ENCODE results near the gene PSMD6. TPM values are rescaled to one million over a fixed set of nuclear protein-coding genes. Genes with fewer than 3 reads are reported as not detected.

Gene PSMD6
- total RNA-seq, 1 donor from 2014 or later: 137 TPM

GRCh38 chr3:63995086-63995485, 28.2 kb downstream of the PSMD6 start:
- no peaks in the 10 kb centered on the region for H3K27me3 Mint-ChIP-seq (ENCODE audit: insufficient read depth)
- H3K36me3 Mint-ChIP-seq (ENCODE audit: low read depth): peaks cover 53% of the 10 kb centered on the region
- no peaks in the 10 kb centered on the region for H3K9me3 Mint-ChIP-seq
- H3K27ac Mint-ChIP-seq: peak overlapping the region; percentile 63
- intact Hi-C loops (cut with micrococcal nuclease): loop anchor here (10.0 kb wide), 1 partner anchor 640 kb away; no protein-coding TSS in a partner anchor
- DNase-seq (ENCODE audit: low spot score): no peak
- H3K4me3 Mint-ChIP-seq: no peak overlapping the region
- H3K4me1 Mint-ChIP-seq (ENCODE audit: low read depth): peaks cover 30% of the 10 kb centered on the region

- H3K9me3 Mint-ChIP-seq: no peaks in the 10 kb centered on the region
- H3K27ac Mint-ChIP-seq: peak overlapping the region; percentile 35
- peaks cover 55% of the 10 kb centered on the region for H3K36me3 Mint-ChIP-seq (ENCODE audit: low read depth)
- no peaks in the 10 kb centered on the region for H3K27me3 Mint-ChIP-seq (ENCODE audit: insufficient read depth)
- H3K4me3 Mint-ChIP-seq: no peak overlapping the region
- DNase-seq (ENCODE audit: low spot score): peak; percentile 32
- intact Hi-C loops (cut with micrococcal nuclease): loop anchor here (1.0 to 10.0 kb wide), 5 partner anchors 31 to 639 kb away; no protein-coding TSS in a partner anchor
- peaks cover 30% of the 10 kb centered on the region for H3K4me1 Mint-ChIP-seq (ENCODE audit: low read depth)
These were observed 29.6 kb downstream of the PSMD6 start for GRCh38 chr3:63993653-63994079.

- H3K27ac Mint-ChIP-seq: peak overlapping the region; percentile 36
- no peak for DNase-seq (ENCODE audit: low spot score)
- no peaks in the 10 kb centered on the region for H3K9me3 Mint-ChIP-seq
- peaks cover 54% of the 10 kb centered on the region for H3K36me3 Mint-ChIP-seq (ENCODE audit: low read depth)
- H3K4me1 Mint-ChIP-seq (ENCODE audit: low read depth): peaks cover 30% of the 10 kb centered on the region
- no peaks in the 10 kb centered on the region for H3K27me3 Mint-ChIP-seq (ENCODE audit: insufficient read depth)
- H3K4me3 Mint-ChIP-seq: no peak overlapping the region
- intact Hi-C loops (cut with micrococcal nuclease): loop anchor here (1.0 to 10.0 kb wide), 5 partner anchors 30 to 638 kb away; no protein-coding TSS in a partner anchor
These were observed 30.6 kb downstream of the PSMD6 start for GRCh38 chr3:63992516-63993209.

DNA sequence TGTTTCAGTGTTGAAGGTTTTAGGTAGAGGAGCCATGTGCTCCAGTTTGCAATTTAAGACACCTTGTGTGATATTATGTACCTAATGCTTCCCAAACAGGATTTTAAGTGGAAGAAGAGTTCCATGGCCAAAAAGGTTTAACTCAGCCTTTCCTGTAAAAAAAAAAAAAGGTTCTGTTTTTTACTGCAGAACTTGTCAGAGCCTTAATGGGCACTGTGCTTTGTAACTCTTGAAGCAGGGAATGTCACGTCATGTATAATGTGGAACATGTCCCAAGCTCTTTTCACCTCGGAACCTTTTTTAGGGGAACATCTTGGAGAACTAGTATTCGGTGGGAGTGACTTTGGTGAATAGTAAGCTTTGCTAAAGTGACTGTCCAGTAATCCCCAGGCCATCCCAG, 31.6 kb downstream of the PSMD6 start:
- Mint-ChIP-seq H3K4me1 (ENCODE audit: low read depth) (peaks cover 37% of the 10 kb centered on the region), H3K4me3 (no peak overlapping the region), H3K36me3 (ENCODE audit: low read depth) (peaks cover 59% of the 10 kb centered on the region), H3K27me3 (ENCODE audit: insufficient read depth) (no peaks in the 10 kb centered on the region), H3K27ac (no peak overlapping the region), H3K9me3 (no peaks in the 10 kb centered on the region)
- DNase-seq (ENCODE audit: low spot score): no peak
- intact Hi-C loops (cut with micrococcal nuclease): loop anchor here (5.0 to 10.0 kb wide), 2 partner anchors 39 to 637 kb away; no protein-coding TSS in a partner anchor

- no peak for DNase-seq (ENCODE audit: low spot score)
- H3K27me3 Mint-ChIP-seq (ENCODE audit: insufficient read depth): no peaks in the 10 kb centered on the region
- H3K36me3 Mint-ChIP-seq (ENCODE audit: low read depth): peaks cover 58% of the 10 kb centered on the region
- no peak overlapping the region for H3K27ac Mint-ChIP-seq
- H3K4me1 Mint-ChIP-seq (ENCODE audit: low read depth): peaks cover 42% of the 10 kb centered on the region
- intact Hi-C loops (cut with micrococcal nuclease): loop anchor here (5.0 to 10.0 kb wide), 2 partner anchors 38 to 636 kb away; no protein-coding TSS in a partner anchor
- H3K9me3 Mint-ChIP-seq: no peaks in the 10 kb centered on the region
- H3K4me3 Mint-ChIP-seq: no peak overlapping the region
These were observed 32.6 kb downstream of the PSMD6 start for GRCh38 chr3:63990733-63991132.

DNA sequence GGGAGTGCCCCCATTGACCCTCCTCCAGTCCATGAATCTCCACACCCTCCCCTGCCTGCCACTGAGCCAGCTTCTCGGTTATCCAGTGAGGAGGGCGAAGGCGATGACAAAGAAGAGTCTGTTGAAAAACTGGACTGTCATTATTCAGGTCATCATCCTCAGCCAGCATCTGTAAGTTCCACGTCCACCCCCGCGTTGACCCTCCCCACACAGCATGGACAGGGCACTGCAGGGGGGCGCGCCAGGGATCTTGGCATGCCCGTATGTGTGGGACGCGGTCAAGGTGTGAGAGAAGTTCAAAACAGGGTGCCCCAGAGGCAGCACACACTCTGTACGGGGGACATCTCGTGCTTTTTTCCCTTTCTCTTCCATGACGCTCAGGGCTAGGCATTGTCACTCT, 33.1 kb downstream of the PSMD6 start:
- H3K9me3 Mint-ChIP-seq: no peaks in the 10 kb centered on the region
- peaks cover 47% of the 10 kb centered on the region for H3K4me1 Mint-ChIP-seq (ENCODE audit: low read depth)
- intact Hi-C loops (cut with micrococcal nuclease): loop anchor here (5.0 to 10.0 kb wide), 2 partner anchors 38 to 635 kb away; no protein-coding TSS in a partner anchor
- no peak overlapping the region for H3K4me3 Mint-ChIP-seq
- H3K27me3 Mint-ChIP-seq (ENCODE audit: insufficient read depth): no peaks in the 10 kb centered on the region
- DNase-seq (ENCODE audit: low spot score): no peak
- peaks cover 57% of the 10 kb centered on the region for H3K36me3 Mint-ChIP-seq (ENCODE audit: low read depth)
- no peak overlapping the region for H3K27ac Mint-ChIP-seq

- Mint-ChIP-seq H3K27me3 (ENCODE audit: insufficient read depth) (no peaks in the 10 kb centered on the region), H3K9me3 (no peaks in the 10 kb centered on the region), H3K4me1 (ENCODE audit: low read depth) (peaks cover 48% of the 10 kb centered on the region), H3K4me3 (no peak overlapping the region), H3K36me3 (ENCODE audit: low read depth) (peaks cover 58% of the 10 kb centered on the region), H3K27ac (no peak overlapping the region)
- intact Hi-C loops (cut with micrococcal nuclease): no loop called here
- no peak for DNase-seq (ENCODE audit: low spot score)
These were observed 34.4 kb downstream of the PSMD6 start for GRCh38 chr3:63988943-63989342.

DNA sequence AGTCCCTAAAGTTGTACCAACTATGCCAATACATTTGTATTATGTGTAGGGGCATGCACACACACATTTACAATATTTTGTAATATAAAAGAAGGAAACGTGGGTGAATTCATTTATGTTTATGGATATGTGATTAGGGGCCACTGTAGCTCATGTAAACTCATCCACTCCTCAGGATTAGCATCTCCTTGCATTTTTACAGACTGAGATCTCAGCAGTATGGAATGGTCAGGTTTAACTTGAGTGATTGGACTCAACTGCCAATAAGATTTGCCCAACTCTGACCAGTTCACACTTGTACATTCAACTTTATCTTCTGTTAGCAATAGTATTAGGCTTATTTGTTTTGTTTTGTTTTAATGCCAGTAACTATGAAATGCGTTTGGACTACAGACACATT, 36.5 kb downstream of the PSMD6 start:
- intact Hi-C loops (cut with micrococcal nuclease): no loop called here
- no peaks in the 10 kb centered on the region for H3K27me3 Mint-ChIP-seq (ENCODE audit: insufficient read depth)
- no peak overlapping the region for H3K4me3 Mint-ChIP-seq
- no peaks in the 10 kb centered on the region for H3K9me3 Mint-ChIP-seq
- H3K27ac Mint-ChIP-seq: peak overlapping the region; percentile 3
- H3K4me1 Mint-ChIP-seq (ENCODE audit: low read depth): peaks cover 44% of the 10 kb centered on the region
- H3K36me3 Mint-ChIP-seq (ENCODE audit: low read depth): peaks cover 57% of the 10 kb centered on the region
- no peak for DNase-seq (ENCODE audit: low spot score)

DNA sequence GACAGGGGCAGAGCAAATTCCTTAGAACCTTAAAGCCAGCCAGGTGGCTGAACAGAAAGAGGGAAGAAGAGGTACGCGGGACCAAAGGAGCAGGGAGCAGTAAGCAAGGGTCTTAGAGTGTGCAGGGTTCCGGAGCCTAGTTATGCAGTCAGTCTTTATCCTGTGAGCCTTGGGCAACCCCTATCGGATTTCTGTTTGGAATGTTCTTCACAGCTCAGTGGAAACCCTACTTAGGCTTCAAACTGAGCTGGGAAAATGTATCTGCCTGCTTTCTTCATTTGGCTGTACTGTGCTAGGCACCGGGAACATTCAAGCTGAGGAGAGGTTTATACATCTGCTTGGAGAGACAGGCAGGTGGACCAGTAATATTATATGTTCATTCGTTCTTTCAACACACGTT, 37.1 kb downstream of the PSMD6 start:
- Mint-ChIP-seq H3K4me1 (ENCODE audit: low read depth) (peaks cover 41% of the 10 kb centered on the region), H3K4me3 (no peak overlapping the region), H3K27me3 (ENCODE audit: insufficient read depth) (no peaks in the 10 kb centered on the region), H3K9me3 (no peaks in the 10 kb centered on the region), H3K27ac (peak overlapping the region; percentile 50), H3K36me3 (ENCODE audit: low read depth) (peaks cover 58% of the 10 kb centered on the region)
- intact Hi-C loops (cut with micrococcal nuclease): no loop called here
- DNase-seq (ENCODE audit: low spot score): no peak

GRCh38 chr3:63984391-63984790, 38.9 kb downstream of the PSMD6 start:
- Mint-ChIP-seq H3K4me1 (ENCODE audit: low read depth) (peaks cover 51% of the 10 kb centered on the region), H3K36me3 (ENCODE audit: low read depth) (peaks cover 60% of the 10 kb centered on the region), H3K27ac (peak overlapping the region; percentile 67)

DNA sequence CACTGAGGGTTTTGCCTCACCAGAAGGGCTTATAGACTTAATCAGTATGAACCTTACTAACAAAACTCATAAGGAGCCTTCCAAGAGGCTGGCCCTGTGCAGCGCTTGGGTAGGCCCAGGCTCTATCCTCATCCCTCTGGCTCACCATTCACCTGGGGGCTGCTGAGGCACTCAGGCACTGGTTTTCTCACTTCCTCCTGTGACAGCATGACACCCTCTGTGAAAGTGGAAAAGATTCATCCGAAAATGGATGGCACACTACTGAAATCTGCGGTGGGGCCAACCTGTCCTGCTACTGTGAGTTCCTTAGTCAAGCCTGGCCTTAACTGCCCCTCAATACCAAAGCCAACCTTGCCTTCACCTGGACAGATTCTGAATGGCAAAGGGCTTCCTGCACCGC, 41.3 kb downstream of the PSMD6 start:
- H3K27ac Mint-ChIP-seq: peak overlapping the region; percentile 10
- intact Hi-C loops (cut with micrococcal nuclease): no loop called here
- no peaks in the 10 kb centered on the region for H3K27me3 Mint-ChIP-seq (ENCODE audit: insufficient read depth)
- no peak overlapping the region for H3K4me3 Mint-ChIP-seq
- no peaks in the 10 kb centered on the region for H3K9me3 Mint-ChIP-seq
- peaks cover 46% of the 10 kb centered on the region for H3K36me3 Mint-ChIP-seq (ENCODE audit: low read depth)
- DNase-seq (ENCODE audit: low spot score): no peak
- peaks cover 70% of the 10 kb centered on the region for H3K4me1 Mint-ChIP-seq (ENCODE audit: low read depth)

More at GRCh38 chr3:63984391-63984790, 38.9 kb downstream of the PSMD6 start:
- DNase-seq (ENCODE audit: low spot score): no peak
- Mint-ChIP-seq H3K27me3 (ENCODE audit: insufficient read depth) (no peaks in the 10 kb centered on the region), H3K4me3 (no peak overlapping the region), H3K9me3 (no peaks in the 10 kb centered on the region)
- intact Hi-C loops (cut with micrococcal nuclease): no loop called here

GRCh38 chr3:63980830-63981498, 42.3 kb downstream of the PSMD6 start:
- H3K9me3 Mint-ChIP-seq: no peaks in the 10 kb centered on the region
- H3K4me1 Mint-ChIP-seq (ENCODE audit: low read depth): peaks cover 75% of the 10 kb centered on the region
- peaks cover 42% of the 10 kb centered on the region for H3K36me3 Mint-ChIP-seq (ENCODE audit: low read depth)
- no peaks in the 10 kb centered on the region for H3K27me3 Mint-ChIP-seq (ENCODE audit: insufficient read depth)
- intact Hi-C loops (cut with micrococcal nuclease): no loop called here
- H3K4me3 Mint-ChIP-seq: no peak overlapping the region
- DNase-seq (ENCODE audit: low spot score): no peak
- H3K27ac Mint-ChIP-seq: no peak overlapping the region

DNA sequence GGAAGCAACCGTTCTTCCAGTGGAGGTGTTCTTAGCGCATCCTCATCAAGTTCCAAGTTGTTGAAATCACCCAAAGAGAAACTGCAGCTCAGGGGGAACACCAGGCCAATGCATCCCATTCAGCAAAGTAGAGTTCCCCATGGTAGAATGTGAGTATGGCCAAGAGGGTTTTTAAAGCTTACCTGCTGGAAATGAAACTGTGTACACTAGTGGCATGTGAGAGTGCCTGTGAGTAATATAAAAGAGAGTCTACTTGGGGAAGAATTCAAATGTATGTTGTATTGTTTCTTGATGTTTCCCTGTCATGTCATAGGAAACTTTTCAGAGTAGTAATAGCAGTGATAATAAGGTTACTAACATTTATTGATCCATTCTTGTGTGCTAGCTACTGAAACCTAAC, 43.3 kb downstream of the PSMD6 start:
- Mint-ChIP-seq H3K4me3 (peak overlapping the region; percentile 72), H3K27me3 (ENCODE audit: insufficient read depth) (no peaks in the 10 kb centered on the region), H3K36me3 (ENCODE audit: low read depth) (peaks cover 39% of the 10 kb centered on the region), H3K9me3 (no peaks in the 10 kb centered on the region), H3K4me1 (ENCODE audit: low read depth) (peaks cover 72% of the 10 kb centered on the region), H3K27ac (peak overlapping the region; percentile 84)
- intact Hi-C loops (cut with micrococcal nuclease): no loop called here
- DNase-seq (ENCODE audit: low spot score): no peak
